DND-41 (cell line): Measurements from ENCODE around the gene DENND4B.

ENCODE experiments used
- ATAC-seq: fragments of 200-7000 bp; cut with Tn5 transposase; 3 replicates; pipeline ENCODE4 v1.9.1; 2021; ENCODE audit warnings: low read depth; ENCODE audit not compliant: insufficient read depth
- DNase-seq: peaks from one replicate; pipeline ENCODE4 v3.0.0-alpha.2; 2020
- H2AFZ ChIP-seq: 2 replicates; pipeline ENCODE4 v1.6.0; 2012; ENCODE audit warnings: low read depth, low read length
- H3K27ac ChIP-seq: 2 replicates; pipeline ENCODE4 v1.5.1; 2012; ENCODE audit warnings: low read length, inconsistent platforms
- H3K27me3 ChIP-seq: fragments of 200-600 bp; sonication (generic); 2 replicates; pipeline ENCODE4 v1.6.0; 2012; ENCODE audit warnings: low read length, mild to moderate bottlenecking, inconsistent platforms; ENCODE audit not compliant: insufficient read depth, poor library complexity
- H3K36me3 ChIP-seq: 2 replicates; pipeline ENCODE4 v1.5.1; 2012; ENCODE audit warnings: low read length, inconsistent platforms; ENCODE audit not compliant: insufficient read depth
- H3K4me1 ChIP-seq: 2 replicates; pipeline ENCODE4 v1.5.1; 2012; ENCODE audit warnings: mild to moderate bottlenecking, low read length; ENCODE audit not compliant: insufficient read depth
- H3K4me2 ChIP-seq: 2 replicates; pipeline ENCODE4 v1.6.0; 2012; ENCODE audit warnings: mild to moderate bottlenecking, moderate library complexity, low read length, inconsistent platforms; ENCODE audit not compliant: insufficient read depth
- H3K4me3 ChIP-seq, 2 experiments: fragments of 200-600 bp in 1 of 2; shearing (Covaris generic) in 1 of 2; 2 replicates each; pipeline ENCODE4 v1.5.1; 2012 to 2016; ENCODE audit warnings: inconsistent platforms in 2 of 2, low read length in 2 of 2, mild to moderate bottlenecking in 2 of 2, low read depth in 1 of 2, moderate library complexity in 1 of 2
- H3K79me2 ChIP-seq: 2 replicates; pipeline ENCODE4 v1.6.0; 2012; ENCODE audit warnings: low read length, inconsistent platforms; ENCODE audit not compliant: insufficient read depth
- H3K9ac ChIP-seq: 2 replicates; pipeline ENCODE4 v1.6.0; 2012; ENCODE audit warnings: low read depth, mild to moderate bottlenecking, inconsistent platforms, low read length, moderate library complexity
- H3K9me3 ChIP-seq: 2 replicates; pipeline ENCODE4 v1.5.1; 2012; ENCODE audit warnings: low read length, moderate library complexity, mild to moderate bottlenecking, inconsistent platforms; ENCODE audit not compliant: insufficient read depth, severe bottlenecking
- H4K20me1 ChIP-seq: 2 replicates; pipeline ENCODE4 v1.6.0; 2012; ENCODE audit warnings: low read length; ENCODE audit not compliant: insufficient read depth
- CTCF ChIP-seq: IDR thresholded peaks from 2 replicates; pipeline ENCODE4 v1.5.1; 2012; ENCODE audit warnings: borderline replicate concordance, low read length, moderate library complexity, mild to moderate bottlenecking; ENCODE audit not compliant: poor library complexity, severe bottlenecking; ENCODE audit errors: extremely low read depth
- EZH2 ChIP-seq: IDR thresholded peaks from 3 replicates; pipeline ENCODE4 v1.6.1; 2012; ENCODE audit warnings: borderline replicate concordance, low read depth, mild to moderate bottlenecking, moderate library complexity, low read length, inconsistent platforms; ENCODE audit not compliant: severe bottlenecking

The DENND4B gene

GRCh38 chr1:153880024-153880423 is 66.5 kb downstream of the DENND4B start:
- TF ChIP-seq CTCF, result no peak
- TF ChIP-seq EZH2, result no peak
- H3K4me2 ChIP-seq, result no peak overlapping the region
- no peak overlapping the region for H2AFZ ChIP-seq
- no peaks in the 10 kb centered on the region for H3K27me3 ChIP-seq
- no peak for DNase-seq
- ATAC-seq, result no peak
- peaks cover 10% of the 10 kb centered on the region for H3K36me3 ChIP-seq
- peaks cover 60% of the 10 kb centered on the region for H4K20me1 ChIP-seq
- H3K9ac ChIP-seq, result no peak overlapping the region
- no peak overlapping the region for H3K27ac ChIP-seq
- no peaks in the 10 kb centered on the region for H3K9me3 ChIP-seq
- no peak overlapping the region for H3K4me3 ChIP-seq
- peaks cover 98% of the 10 kb centered on the region for H3K79me2 ChIP-seq
- no peaks in the 10 kb centered on the region for H3K4me1 ChIP-seq
